ENCODE measurements around the gene C1orf141.

C1orf141 gene

DNA sequence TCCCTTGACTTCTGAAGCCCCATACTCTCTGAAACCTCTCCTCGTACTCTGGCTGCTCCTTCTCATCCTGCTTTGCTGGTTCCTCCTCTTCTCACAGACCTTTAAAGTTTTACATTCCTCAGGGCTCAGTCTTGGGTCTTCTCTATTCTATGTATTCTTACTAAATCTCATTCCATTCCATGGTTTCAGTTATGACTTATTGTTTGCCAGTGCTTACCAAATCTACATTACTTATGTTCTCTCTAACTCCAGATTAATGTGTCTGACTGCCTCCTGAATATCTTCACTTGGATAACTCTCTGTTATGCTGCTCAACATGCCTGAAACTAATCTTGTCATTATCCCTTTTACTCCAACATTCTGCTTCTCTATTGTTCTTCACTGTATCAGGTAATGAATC, 75.4 kb downstream of the C1orf141 start:
- TF ChIP-seq, protein P1, sequence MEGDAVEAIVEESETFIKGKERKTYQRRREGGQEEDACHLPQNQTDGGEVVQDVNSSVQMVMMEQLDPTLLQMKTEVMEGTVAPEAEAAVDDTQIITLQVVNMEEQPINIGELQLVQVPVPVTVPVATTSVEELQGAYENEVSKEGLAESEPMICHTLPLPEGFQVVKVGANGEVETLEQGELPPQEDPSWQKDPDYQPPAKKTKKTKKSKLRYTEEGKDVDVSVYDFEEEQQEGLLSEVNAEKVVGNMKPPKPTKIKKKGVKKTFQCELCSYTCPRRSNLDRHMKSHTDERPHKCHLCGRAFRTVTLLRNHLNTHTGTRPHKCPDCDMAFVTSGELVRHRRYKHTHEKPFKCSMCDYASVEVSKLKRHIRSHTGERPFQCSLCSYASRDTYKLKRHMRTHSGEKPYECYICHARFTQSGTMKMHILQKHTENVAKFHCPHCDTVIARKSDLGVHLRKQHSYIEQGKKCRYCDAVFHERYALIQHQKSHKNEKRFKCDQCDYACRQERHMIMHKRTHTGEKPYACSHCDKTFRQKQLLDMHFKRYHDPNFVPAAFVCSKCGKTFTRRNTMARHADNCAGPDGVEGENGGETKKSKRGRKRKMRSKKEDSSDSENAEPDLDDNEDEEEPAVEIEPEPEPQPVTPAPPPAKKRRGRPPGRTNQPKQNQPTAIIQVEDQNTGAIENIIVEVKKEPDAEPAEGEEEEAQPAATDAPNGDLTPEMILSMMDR (IDR thresholded peaks at IDR 0.05; ENCODE audit: unreplicated experiment in 3 of 3): no peak
- H3K9me3 Mint-ChIP-seq: no peaks in the 10 kb centered on the region
- no peak overlapping the region for H3K27ac Mint-ChIP-seq
- no peaks in the 10 kb centered on the region for H3K36me3 Mint-ChIP-seq (ENCODE audit: low read depth)
- H3K4me1 Mint-ChIP-seq: no peaks in the 10 kb centered on the region
- H3K27me3 Mint-ChIP-seq (ENCODE audit: low read depth): no peaks in the 10 kb centered on the region
- H3K4me3 Mint-ChIP-seq: no peak overlapping the region

DNA sequence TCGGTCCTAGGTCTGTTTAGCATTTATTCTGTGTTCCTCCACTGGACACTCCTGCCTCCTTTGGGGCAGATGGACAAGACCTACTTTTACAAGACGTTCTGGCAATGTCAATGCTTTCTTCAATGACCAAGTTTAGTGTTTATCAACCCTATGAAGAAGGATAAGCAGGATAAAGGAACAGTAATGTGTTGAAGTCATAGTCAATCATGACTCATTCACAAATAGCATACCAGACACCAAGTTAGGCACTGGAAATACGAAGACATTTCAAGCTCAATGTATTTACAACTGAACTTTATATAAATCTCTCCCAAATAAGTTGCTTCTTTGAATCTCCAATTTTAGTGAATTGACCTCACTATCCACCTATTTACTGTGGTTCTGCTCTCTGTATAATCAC, 76.0 kb downstream of the C1orf141 start:
- H3K27ac Mint-ChIP-seq: no peak overlapping the region
- no peaks in the 10 kb centered on the region for H3K36me3 Mint-ChIP-seq (ENCODE audit: low read depth)
- TF ChIP-seq, protein P1 (IDR thresholded peaks at IDR 0.05; ENCODE audit: unreplicated experiment in 3 of 3): no peak
- no peak overlapping the region for H3K4me3 Mint-ChIP-seq
- H3K27me3 Mint-ChIP-seq (ENCODE audit: low read depth): no peaks in the 10 kb centered on the region
- H3K4me1 Mint-ChIP-seq: no peaks in the 10 kb centered on the region
- H3K9me3 Mint-ChIP-seq: no peaks in the 10 kb centered on the region

DNA sequence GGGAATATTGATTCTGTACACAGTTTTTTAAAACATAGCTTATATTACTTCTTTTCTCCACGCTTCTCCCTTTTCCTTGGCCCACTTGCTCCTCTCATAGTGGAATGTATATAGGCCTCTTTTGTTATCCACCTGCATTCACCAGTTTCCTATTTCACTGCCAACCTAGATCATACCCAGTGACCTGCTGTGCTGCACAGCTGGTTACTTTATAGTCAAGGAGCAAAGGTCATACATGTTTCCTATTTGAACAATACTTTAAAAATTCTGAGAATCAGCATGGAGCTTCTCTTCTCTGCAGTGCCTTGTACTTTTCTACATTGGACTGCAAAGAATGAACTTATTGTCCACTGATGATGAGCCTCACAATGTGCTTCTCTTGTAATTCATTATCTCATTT, 76.5 kb downstream of the C1orf141 start:
- Mint-ChIP-seq H3K4me3 (no peak overlapping the region), H3K27ac (no peak overlapping the region), H3K9me3 (no peaks in the 10 kb centered on the region), H3K36me3 (ENCODE audit: low read depth) (no peaks in the 10 kb centered on the region), H3K4me1 (no peaks in the 10 kb centered on the region), H3K27me3 (ENCODE audit: low read depth) (no peaks in the 10 kb centered on the region)
- TF ChIP-seq, protein P1 (IDR thresholded peaks at IDR 0.05; ENCODE audit: unreplicated experiment in 3 of 3): no peak

DNA sequence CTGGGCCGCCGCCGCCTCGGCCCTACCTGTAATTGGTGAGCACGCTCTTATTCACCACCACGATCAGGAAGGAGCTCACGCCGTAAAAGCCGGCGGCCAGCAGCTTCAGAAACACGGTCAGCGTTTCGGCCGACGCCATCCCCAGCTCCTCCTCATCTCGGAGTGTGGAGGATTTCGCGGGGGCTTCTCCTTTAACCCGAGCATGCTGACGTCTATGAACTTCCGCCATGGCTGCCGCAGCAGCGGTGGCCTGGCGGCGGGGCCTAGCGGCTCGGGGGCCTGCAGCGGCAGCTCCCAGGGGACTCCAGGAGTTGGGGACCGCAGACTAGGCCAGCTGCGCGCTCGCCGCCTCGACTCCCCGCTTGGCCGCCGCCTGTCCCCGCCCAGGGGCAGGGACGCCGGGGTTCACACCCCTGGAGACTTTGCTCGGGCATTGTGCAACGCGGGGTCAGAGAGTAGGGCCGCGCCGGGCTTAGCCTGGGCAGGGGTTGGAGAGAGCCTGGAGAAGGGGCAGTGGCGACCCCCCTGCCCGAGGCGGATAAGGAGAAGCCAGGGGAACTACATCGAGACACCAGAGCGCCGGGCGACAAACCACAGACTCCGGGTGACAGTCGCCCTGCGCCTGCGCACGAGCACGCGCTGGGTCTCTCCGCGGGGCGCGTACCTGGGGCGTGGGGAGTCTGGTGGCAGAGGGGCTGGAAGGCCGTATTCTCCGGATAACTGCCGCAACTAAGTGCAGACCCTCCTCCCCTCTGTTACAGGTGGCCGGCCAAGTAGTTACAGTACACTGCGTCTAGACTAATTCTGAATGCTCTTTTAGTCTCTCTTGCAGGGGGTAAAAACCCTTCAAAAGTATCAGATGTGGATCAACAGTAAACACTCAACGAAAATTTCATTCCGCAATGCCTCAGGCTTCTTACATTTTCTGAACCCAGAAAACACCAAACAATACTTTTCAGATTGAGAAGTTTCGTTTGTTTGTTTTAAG, 80.7 kb downstream of the C1orf141 start, which contains the start of gene SLC35D1:
SLC35D1 (minus strand) TSS at position 364 of the 988 bp plus-strand sequence; CDS start at position 229, 135 bp downstream.
- peak within 1 kb of the TSS; percentile 94 to 98 (median 95) for H3K27ac Mint-ChIP-seq
- H3K27me3 Mint-ChIP-seq (ENCODE audit: low read depth): no peaks in the 10 kb centered on the region
- H3K36me3 Mint-ChIP-seq (ENCODE audit: low read depth): peaks cover 16% of the 10 kb centered on the region
- H3K4me1 Mint-ChIP-seq: peaks cover 23% of the 10 kb centered on the region
- TF ChIP-seq, protein P1 (IDR thresholded peaks at IDR 0.05; ENCODE audit: unreplicated experiment in 3 of 3): no peak
- no peaks in the 10 kb centered on the region for H3K9me3 Mint-ChIP-seq
- peak within 1 kb of the TSS; percentile 93 to 96 (median 94) for H3K4me3 Mint-ChIP-seq

DNA sequence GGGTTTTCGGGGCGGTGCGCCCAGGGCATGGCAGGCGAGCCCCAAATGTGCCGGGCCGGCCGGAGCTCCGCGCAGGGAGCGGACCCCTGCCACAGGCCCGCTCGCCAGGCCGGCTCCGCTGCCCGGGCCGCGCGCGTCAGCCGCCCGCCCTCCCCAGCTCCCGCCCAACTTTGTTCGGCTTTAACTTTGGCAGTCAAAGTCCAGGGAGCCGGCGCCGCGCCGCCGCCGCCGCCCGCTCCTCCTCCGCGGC, 81.3 kb downstream of the C1orf141 start:
- no peaks in the 10 kb centered on the region for H3K27me3 Mint-ChIP-seq (ENCODE audit: low read depth)
- peaks cover 22% of the 10 kb centered on the region for H3K36me3 Mint-ChIP-seq (ENCODE audit: low read depth)
- peaks cover 23% of the 10 kb centered on the region for H3K4me1 Mint-ChIP-seq
- H3K9me3 Mint-ChIP-seq: no peaks in the 10 kb centered on the region
- peak overlapping the region; percentile 93 to 96 (median 94) for H3K4me3 Mint-ChIP-seq
- peak overlapping the region; percentile 94 to 96 (median 95) for H3K27ac Mint-ChIP-seq
- TF ChIP-seq, protein P1 (IDR thresholded peaks at IDR 0.05; ENCODE audit: unreplicated experiment in 3 of 3): no peak
